ENCODE results near the gene REEP6.

DNA sequence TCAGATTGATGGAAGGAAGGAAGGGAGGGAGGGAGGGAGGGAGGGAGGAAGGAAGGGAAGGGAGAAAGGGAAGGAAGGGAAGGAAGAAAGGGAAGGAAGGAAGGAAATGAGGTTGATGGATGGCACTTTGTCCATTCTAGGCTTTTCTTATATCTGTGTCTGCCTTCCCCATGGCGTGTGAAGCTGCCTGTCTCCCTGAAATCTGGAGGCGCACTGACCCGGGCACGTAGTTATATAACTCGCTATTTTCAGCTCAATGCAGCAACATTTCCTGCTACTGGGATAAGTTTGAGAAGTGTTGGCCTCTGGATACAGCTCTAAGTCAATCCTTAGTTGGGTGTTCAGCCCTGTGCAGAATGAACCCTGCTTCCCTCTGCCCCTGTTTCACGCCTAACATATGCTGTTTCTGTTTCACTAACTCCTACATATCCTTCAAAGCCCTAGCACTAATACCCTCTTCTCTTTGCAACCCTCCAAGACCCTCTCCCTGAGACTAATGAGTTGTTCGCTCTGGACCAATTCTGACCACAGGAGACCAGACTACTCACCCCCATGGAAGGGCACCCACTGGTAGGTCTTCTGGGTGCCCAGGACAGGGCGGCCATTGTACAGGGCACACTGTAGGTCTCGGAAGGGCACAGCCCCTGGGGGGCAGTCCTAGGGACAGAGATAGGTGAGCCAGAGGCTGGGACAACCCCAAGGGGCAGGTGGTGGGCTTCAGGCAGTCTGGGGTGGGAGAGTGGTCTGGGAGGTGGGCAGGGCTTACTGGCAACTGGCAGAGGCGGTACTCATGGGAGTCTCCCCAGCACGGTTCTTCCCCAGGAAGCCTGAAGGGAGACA is 18.8 kb downstream of the REEP6 start:
- TF ChIP-seq, protein P1, sequence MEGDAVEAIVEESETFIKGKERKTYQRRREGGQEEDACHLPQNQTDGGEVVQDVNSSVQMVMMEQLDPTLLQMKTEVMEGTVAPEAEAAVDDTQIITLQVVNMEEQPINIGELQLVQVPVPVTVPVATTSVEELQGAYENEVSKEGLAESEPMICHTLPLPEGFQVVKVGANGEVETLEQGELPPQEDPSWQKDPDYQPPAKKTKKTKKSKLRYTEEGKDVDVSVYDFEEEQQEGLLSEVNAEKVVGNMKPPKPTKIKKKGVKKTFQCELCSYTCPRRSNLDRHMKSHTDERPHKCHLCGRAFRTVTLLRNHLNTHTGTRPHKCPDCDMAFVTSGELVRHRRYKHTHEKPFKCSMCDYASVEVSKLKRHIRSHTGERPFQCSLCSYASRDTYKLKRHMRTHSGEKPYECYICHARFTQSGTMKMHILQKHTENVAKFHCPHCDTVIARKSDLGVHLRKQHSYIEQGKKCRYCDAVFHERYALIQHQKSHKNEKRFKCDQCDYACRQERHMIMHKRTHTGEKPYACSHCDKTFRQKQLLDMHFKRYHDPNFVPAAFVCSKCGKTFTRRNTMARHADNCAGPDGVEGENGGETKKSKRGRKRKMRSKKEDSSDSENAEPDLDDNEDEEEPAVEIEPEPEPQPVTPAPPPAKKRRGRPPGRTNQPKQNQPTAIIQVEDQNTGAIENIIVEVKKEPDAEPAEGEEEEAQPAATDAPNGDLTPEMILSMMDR (conservative IDR thresholded peaks at IDR 0.05 in 1 of 2, IDR thresholded peaks at IDR 0.05 in 1 of 2; ENCODE audit: low read depth in 1 of 2, low read length in 2 of 2), result no peak
- no peak for TF ChIP-seq EZH2 (IDR thresholded peaks at IDR 0.05; ENCODE audit: low read length, missing control alignments)
